PC-3 (cell line): ENCODE data around the gene TOMM7. TPM values are rescaled to one million over a fixed set of nuclear protein-coding genes. Genes with fewer than 3 reads are reported as not detected.

Experiments
- ATAC-seq: fragments of 200-7000 bp; cut with Tn5 transposase; 2 replicates; pipeline ENCODE4 v1.9.1; 2020; ENCODE audit warnings: mild to moderate bottlenecking, moderate library complexity
- BruUV-seq: library from RNA; stranded (reverse); fragments of 400-500 nt; replicated peaks from 2 replicates; lab custom pipeline; 2021; lab: Mats Ljungman, UMichigan
- CTCF ChIA-PET: fragments of 300-600 bp; sonication (Branson Sonifier 250); formaldehyde crosslinking; loops from one replicate; lab custom pipeline; 2022; ENCODE audit warnings: antibody characterized with exemption; lab: Charles Lee
- POLR2A ChIA-PET: fragments of 300-600 bp; sonication (Branson Sonifier 250); formaldehyde crosslinking; loops from one replicate; lab custom pipeline; 2022; ENCODE audit warnings: antibody characterized with exemption; ENCODE audit not compliant: unreplicated experiment; lab: Charles Lee
- DNase-seq: peaks from one replicate; pipeline ENCODE4 v3.0.0-alpha.2; 2015
- H2AFZ ChIP-seq: fragments of 300-600 bp; sonication (generic); 2 replicates; pipeline ENCODE4 v1.6.0; 2016; ENCODE audit warnings: antibody characterized with exemption, low read length
- H3F3A ChIP-seq: fragments of 300-600 bp; sonication (generic); one replicate; pipeline ENCODE4 v1.6.0; 2017; ENCODE audit warnings: antibody characterized with exemption, low read length, control low read depth, mild to moderate bottlenecking; ENCODE audit not compliant: unreplicated experiment
- H3K27ac ChIP-seq: fragments of 300-600 bp; sonication (generic); 2 replicates; pipeline ENCODE4 v1.5.1; 2016; ENCODE audit warnings: mild to moderate bottlenecking, low read length
- H3K27me3 ChIP-seq: fragments of 300-600 bp; sonication (generic); 2 replicates; pipeline ENCODE4 v1.6.1; 2016; ENCODE audit warnings: low read length, mixed read lengths
- H3K36me3 ChIP-seq: fragments of 300-600 bp; sonication (generic); 2 replicates; pipeline ENCODE4 v1.6.1; 2016; ENCODE audit warnings: low read depth, mixed run types, low read length, mixed read lengths
- H3K4me1 ChIP-seq: fragments of 300-600 bp; sonication (generic); 2 replicates; pipeline ENCODE4 v1.5.1; 2016; ENCODE audit warnings: low read length; ENCODE audit not compliant: insufficient read depth
- H3K4me2 ChIP-seq: fragments of 300-600 bp; sonication (generic); 2 replicates; pipeline ENCODE4 v1.6.0; 2016; ENCODE audit warnings: low read length
- H3K4me3 ChIP-seq: fragments of 300-600 bp; sonication (generic); 2 replicates; pipeline ENCODE4 v1.5.1; 2016; ENCODE audit warnings: mild to moderate bottlenecking, low read length, mixed read lengths
- H3K79me2 ChIP-seq: fragments of 300-600 bp; sonication (generic); 2 replicates; pipeline ENCODE4 v1.6.1; 2017; ENCODE audit warnings: low read length, mixed read lengths
- H3K9ac ChIP-seq: fragments of 300-600 bp; sonication (generic); 2 replicates; pipeline ENCODE4 v1.6.0; 2016; ENCODE audit warnings: mild to moderate bottlenecking, low read length
- H3K9me2 ChIP-seq: fragments of 300-600 bp; sonication (generic); replicated peaks from 2 replicates; pipeline ENCODE4 v1.6.1; 2016; ENCODE audit warnings: mixed run types, low read length, mixed read lengths
- H3K9me3 ChIP-seq: fragments of 300-600 bp; sonication (generic); 2 replicates; pipeline ENCODE4 v1.6.1; 2016; ENCODE audit warnings: low read length, mixed read lengths
- H4K20me1 ChIP-seq: fragments of 300-600 bp; sonication (generic); 2 replicates; pipeline ENCODE4 v1.6.1; 2016; ENCODE audit warnings: low read length, mixed read lengths
- CTCF ChIP-seq: fragments of 300-600 bp; sonication (generic); conservative IDR thresholded peaks from 2 replicates; pipeline ENCODE4 v1.5.1; 2017; ENCODE audit warnings: antibody characterized with exemption, low read depth, mild to moderate bottlenecking, low read length
- EZH2 ChIP-seq: fragments of 300-600 bp; sonication (generic); IDR thresholded peaks from one replicate; pipeline ENCODE4 v1.6.1; 2017; ENCODE audit warnings: antibody characterized with exemption, mild to moderate bottlenecking, low read length; ENCODE audit not compliant: unreplicated experiment
- EZH2phosphoT487 ChIP-seq: fragments of 300-600 bp; sonication (generic); IDR thresholded peaks from 2 replicates; pipeline ENCODE4 v1.6.1; 2018; ENCODE audit warnings: mild to moderate bottlenecking, antibody characterized with exemption, low read length, borderline replicate concordance
- intact Hi-C: fragments of 100-400 bp; cut with micrococcal nuclease; formaldehyde crosslinking; loops from 2 replicates; pipeline ENCODE4 v1.9.0; 2023
- total RNA-seq: library from RNA; depleted of rRNA; stranded (reverse); fragments of >200 nt; gene quantifications from 2 replicates; pipeline ENCODE4 v1.2.3, GENCODE V29; 2014

Gene TOMM7
- total RNA-seq, 1 experiment from 2014 or later, result 151 TPM

- TSS peak; percentile 95 for BruUV-seq
- CTCF ChIA-PET, result no interaction called here
- H4K20me1 ChIP-seq, result no peaks in the 10 kb centered on the region
- peaks cover 10% of the 10 kb centered on the region; the same call in 1 of the 2 replicates for H3K36me3 ChIP-seq
- H3K27ac ChIP-seq, result peak overlapping the region; percentile 79
- DNase-seq, result peak; percentile 86
- H3K27me3 ChIP-seq, result no peaks in the 10 kb centered on the region
- H3K4me3 ChIP-seq, result peak overlapping the region; percentile 87
- H2AFZ ChIP-seq, result peak overlapping the region; percentile 56
- peaks cover 26% of the 10 kb centered on the region for H3K79me2 ChIP-seq
- peak overlapping the region; percentile 87 for H3K4me2 ChIP-seq
- H3K4me1 ChIP-seq, result peaks cover 38% of the 10 kb centered on the region
- no peak for TF ChIP-seq EZH2
- TF ChIP-seq CTCF, result no peak
- TF ChIP-seq EZH2phosphoT487, result no peak
- H3K9me3 ChIP-seq, result no peaks in the 10 kb centered on the region
- POLR2A ChIA-PET, result no interaction called here
- peaks cover 4% of the 10 kb centered on the region for H3F3A ChIP-seq
- H3K9me2 ChIP-seq, result no peaks in the 10 kb centered on the region
- intact Hi-C loops, result loop anchor here (1.0 to 10.0 kb wide), 4 partner anchors 32 to 290 kb away; partner anchors contain the start of genes HYCC1 and TOMM7
- H3K9ac ChIP-seq, result peak overlapping the region; percentile 99
- peak; percentile 72 for ATAC-seq
Observed at GRCh38 chr7:22854158-22855048, 31.8 kb upstream of the TOMM7 start.

GRCh38 chr7:22853674-22854157, 31.1 kb upstream of the TOMM7 start:
- no TSS peak for BruUV-seq
- peak; percentile 34 for DNase-seq

More at GRCh38 chr7:22853674-22854157, 31.1 kb upstream of the TOMM7 start:
- Histone ChIP-seq H3K9me2 (no peaks in the 10 kb centered on the region), H3K9me3 (no peaks in the 10 kb centered on the region), H3K9ac (peak overlapping the region; percentile 99), H2AFZ (peak overlapping the region; percentile 74), H3K79me2 (peaks cover 26% of the 10 kb centered on the region), H3K27ac (no peak overlapping the region), H4K20me1 (no peaks in the 10 kb centered on the region), H3F3A (peaks cover 2% of the 10 kb centered on the region), H3K36me3 (peaks cover 10% of the 10 kb centered on the region; the same call in 1 of the 2 replicates), H3K4me1 (peaks cover 31% of the 10 kb centered on the region), H3K27me3 (no peaks in the 10 kb centered on the region), H3K4me3 (peak overlapping the region; percentile 87), H3K4me2 (peak overlapping the region; percentile 87)
- CTCF ChIA-PET, result interaction anchor here (0.6 to 0.7 kb wide), 2 partner anchors 14 to 496 kb away, joined by 4 to 5 read pairs; no protein-coding TSS in a partner anchor
- intact Hi-C loops, result loop anchor here (1.0 to 10.0 kb wide), 4 partner anchors 31 to 289 kb away; partner anchors contain the start of genes HYCC1 and TOMM7
- POLR2A ChIA-PET, result no interaction called here
- ATAC-seq, result peak; percentile 12
- no peak for TF ChIP-seq EZH2phosphoT487
- TF ChIP-seq EZH2, result no peak
- TF ChIP-seq CTCF, result peak; percentile 46; the same call in 1 of the 2 replicates
